Neutrophil (primary cell): ENCODE data around the gene SGSM2.

ENCODE experiments used
- H3K27ac ChIP-seq: fragments of 200-600 bp; sonication (generic); 2 replicates; pipeline ENCODE4 v1.5.1; 2016; ENCODE audit warnings: mild to moderate bottlenecking, moderate library complexity
- H3K27me3 ChIP-seq: fragments of 200-600 bp; sonication (generic); 2 replicates; pipeline ENCODE4 v1.6.0; 2016; ENCODE audit warnings: mild to moderate bottlenecking
- H3K36me3 ChIP-seq: fragments of 200-600 bp; sonication (generic); 2 replicates; pipeline ENCODE4 v1.5.1; 2017
- H3K4me1 ChIP-seq, 2 experiments: fragments of 200-600 bp in 1 of 2; sonication (generic) in 1 of 2; 1 replicate in 1 of 2; 2 replicates in 1 of 2; pipeline versions ENCODE4 v1.5.1 to v1.6.1; 2013 to 2016; ENCODE audit warnings: low read depth in 1 of 2, low read length in 1 of 2, mild to moderate bottlenecking in 1 of 2, moderate library complexity in 1 of 2; ENCODE audit not compliant: control insufficient read depth in 1 of 2, insufficient read depth in 1 of 2
- H3K4me3 ChIP-seq, 2 experiments: fragments of 200-600 bp in 1 of 2; sonication (generic) in 1 of 2; 1 replicate in 1 of 2; 2 replicates in 1 of 2; pipeline ENCODE4 v1.5.1; 2013 to 2016; ENCODE audit warnings: low read depth in 1 of 2, low read length in 1 of 2, mild to moderate bottlenecking in 1 of 2, moderate library complexity in 1 of 2
- H3K9me3 ChIP-seq: fragments of 200-600 bp; sonication (generic); 2 replicates; pipeline ENCODE4 v1.5.1; 2016
- CTCF ChIP-seq: fragments of 200-600 bp; sonication (generic); IDR thresholded peaks from 2 replicates; pipeline ENCODE4 v1.5.1; 2016; ENCODE audit warnings: antibody characterized with exemption

The SGSM2 gene

GRCh38 chr17:2393174-2393953 is 56.1 kb downstream of the SGSM2 start:
- no peaks in the 10 kb centered on the region for H3K36me3 ChIP-seq
- TF ChIP-seq CTCF, result no peak
- no peaks in the 10 kb centered on the region for H3K9me3 ChIP-seq
- peak overlapping the region; percentile 100 for H3K27ac ChIP-seq
- no peaks in the 10 kb centered on the region for H3K27me3 ChIP-seq
- peaks cover 74 to 88% of the 10 kb centered on the region in 2 experiments for H3K4me1 ChIP-seq
- H3K4me3 ChIP-seq, result peak overlapping the region; percentile 69 to 86

GRCh38 chr17:2393954-2394749 is 56.9 kb downstream of the SGSM2 start:
- peak; percentile 49 for TF ChIP-seq CTCF
- Histone ChIP-seq H3K4me1 (peaks cover 80 to 95% of the 10 kb centered on the region in 2 experiments), H3K9me3 (no peaks in the 10 kb centered on the region), H3K36me3 (no peaks in the 10 kb centered on the region), H3K27me3 (no peaks in the 10 kb centered on the region), H3K27ac (peak overlapping the region; percentile 100), H3K4me3 (peak overlapping the region; percentile 69 to 86)

- Histone ChIP-seq H3K27me3 (no peaks in the 10 kb centered on the region), H3K4me1 (peaks cover 78 to 91% of the 10 kb centered on the region in 2 experiments), H3K4me3 (peak overlapping the region; percentile 69 to 86), H3K36me3 (no peaks in the 10 kb centered on the region), H3K27ac (peak overlapping the region; percentile 100), H3K9me3 (no peaks in the 10 kb centered on the region)
- TF ChIP-seq CTCF, result no peak
Observed at GRCh38 chr17:2394775-2395201, 57.5 kb downstream of the SGSM2 start.

- peak overlapping the region; percentile 69 to 95 for H3K4me3 ChIP-seq
- peak overlapping the region; percentile 100 for H3K27ac ChIP-seq
- H3K4me1 ChIP-seq, result peaks cover 78 to 91% of the 10 kb centered on the region in 2 experiments
- H3K27me3 ChIP-seq, result no peaks in the 10 kb centered on the region
- no peaks in the 10 kb centered on the region for H3K36me3 ChIP-seq
- no peaks in the 10 kb centered on the region for H3K9me3 ChIP-seq
- peak; percentile 23 for TF ChIP-seq CTCF
Observed at GRCh38 chr17:2395258-2396181, 58.2 kb downstream of the SGSM2 start.

GRCh38 chr17:2396192-2396567 is 58.9 kb downstream of the SGSM2 start:
- Histone ChIP-seq H3K27ac (peak overlapping the region; percentile 100), H3K27me3 (no peaks in the 10 kb centered on the region), H3K36me3 (no peaks in the 10 kb centered on the region), H3K4me1 (peaks cover 71 to 86% of the 10 kb centered on the region in 2 experiments), H3K4me3 (peak overlapping the region; percentile 69 to 95), H3K9me3 (no peaks in the 10 kb centered on the region)
- no peak for TF ChIP-seq CTCF
